ENCODE data around the gene DNAJC9. TPM values are rescaled to one million over a fixed set of nuclear protein-coding genes. Genes with fewer than 3 reads are reported as not detected.

The DNAJC9 gene
- total RNA-seq, 1 experiment from 2014 or later, result 45.6 TPM

DNA sequence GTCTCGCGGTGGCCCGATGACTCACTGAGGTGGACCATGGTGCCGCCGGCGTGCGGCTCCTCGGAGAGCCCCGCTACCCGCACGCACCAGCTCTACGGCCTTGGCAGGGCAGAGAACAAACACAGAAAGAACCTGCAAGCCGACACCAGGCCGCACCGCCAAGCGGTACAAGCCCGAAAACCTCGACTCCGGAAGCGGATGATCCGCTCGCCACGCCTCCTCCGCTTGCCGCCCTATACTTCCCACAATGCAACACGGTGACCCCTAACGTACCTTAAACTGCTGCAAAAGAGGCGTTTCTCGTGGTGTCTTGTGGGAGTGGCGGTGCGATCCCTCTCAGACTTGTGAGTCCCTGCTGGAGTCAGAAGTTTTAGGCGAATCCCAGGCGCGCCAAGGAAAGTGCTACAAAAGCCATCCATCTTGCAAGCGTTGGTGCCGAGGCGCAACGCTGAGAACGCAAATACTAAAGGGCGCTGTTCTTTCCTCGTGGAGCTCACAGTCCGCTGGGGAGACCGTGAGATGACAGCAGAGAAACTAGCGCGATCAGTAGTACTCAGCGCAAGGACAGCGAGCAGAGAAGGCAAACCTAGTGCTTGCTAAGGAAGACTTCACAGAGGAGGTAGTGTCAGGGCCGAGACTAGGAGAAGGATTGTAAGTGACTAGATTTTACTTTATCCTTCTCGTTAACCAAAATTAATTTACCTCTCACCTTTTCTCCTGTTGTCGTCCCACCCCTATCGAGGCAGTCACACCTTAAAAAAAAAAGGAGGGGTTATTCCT is 5.6 kb upstream of the DNAJC9 start, which contains the start of gene MRPS16:
TSS of gene MRPS16 (minus strand) at position 200 of the 780 bp plus-strand sequence. CDS start at position 38, 162 bp downstream.
- H3K79me2 ChIP-seq (ENCODE audit: low read depth), result peaks cover 61% of the 10 kb centered on the region
- no peaks in the 10 kb centered on the region for H3K27me3 ChIP-seq (ENCODE audit: insufficient read depth, low read depth)
- H3K9me2 ChIP-seq (ENCODE audit: insufficient read depth), result no peaks in the 10 kb centered on the region
- H3K9me3 ChIP-seq (ENCODE audit: insufficient read depth, low read depth), result no peaks in the 10 kb centered on the region
- peak within 1 kb of the TSS; percentile 80 for H3K27ac ChIP-seq
- H3K4me2 ChIP-seq, result peak within 1 kb of the TSS; percentile 98
- TF ChIP-seq CTCF (conservative IDR thresholded peaks at IDR 0.05), result 0 out of 2 replicates have a peak, but pooled peaks have one; percentile 6
- no peak for TF ChIP-seq EZH2 (IDR thresholded peaks at IDR 0.05; ENCODE audit: low read depth)
- peak within 1 kb of the TSS; percentile 70 for H3K4me3 ChIP-seq
- no peaks in the 10 kb centered on the region for H4K20me1 ChIP-seq (ENCODE audit: insufficient read depth)
- intact Hi-C loops (cut with micrococcal nuclease; ENCODE audit: unreplicated experiment), result loop anchor here (1.0 kb wide), 1 partner anchor 244 kb away; the partner anchor contains the start of gene PPP3CB
- H3F3A ChIP-seq (ENCODE audit: insufficient read depth, low read depth), result peaks cover 46% of the 10 kb centered on the region
- ChIA-PET CTCF (interaction anchor here (0.7 to 1.3 kb wide), 2 partner anchors 7 to 11 kb away, joined by 3 to 6 read pairs; no protein-coding TSS in a partner anchor), POLR2A (ENCODE audit: unreplicated experiment) (interaction anchor here (0.5 to 0.6 kb wide), 5 partner anchors 103 to 747 kb away, joined by 3 to 13 read pairs (median 5); partner anchors contain the start of gene CFAP70)
- TSS peak; percentile 67 for BruUV-seq (replicated peaks)
- H3K4me1 ChIP-seq (replicated peaks; ENCODE audit: insufficient read depth), result peaks cover 37% of the 10 kb centered on the region
- peak within 1 kb of the TSS; percentile 93 for H2AFZ ChIP-seq
- peaks cover 22% of the 10 kb centered on the region; the same call in 1 of the 2 replicates for H3K36me3 ChIP-seq (ENCODE audit: low read depth)
- DNase-seq, result peak; percentile 93 to 95

DNA sequence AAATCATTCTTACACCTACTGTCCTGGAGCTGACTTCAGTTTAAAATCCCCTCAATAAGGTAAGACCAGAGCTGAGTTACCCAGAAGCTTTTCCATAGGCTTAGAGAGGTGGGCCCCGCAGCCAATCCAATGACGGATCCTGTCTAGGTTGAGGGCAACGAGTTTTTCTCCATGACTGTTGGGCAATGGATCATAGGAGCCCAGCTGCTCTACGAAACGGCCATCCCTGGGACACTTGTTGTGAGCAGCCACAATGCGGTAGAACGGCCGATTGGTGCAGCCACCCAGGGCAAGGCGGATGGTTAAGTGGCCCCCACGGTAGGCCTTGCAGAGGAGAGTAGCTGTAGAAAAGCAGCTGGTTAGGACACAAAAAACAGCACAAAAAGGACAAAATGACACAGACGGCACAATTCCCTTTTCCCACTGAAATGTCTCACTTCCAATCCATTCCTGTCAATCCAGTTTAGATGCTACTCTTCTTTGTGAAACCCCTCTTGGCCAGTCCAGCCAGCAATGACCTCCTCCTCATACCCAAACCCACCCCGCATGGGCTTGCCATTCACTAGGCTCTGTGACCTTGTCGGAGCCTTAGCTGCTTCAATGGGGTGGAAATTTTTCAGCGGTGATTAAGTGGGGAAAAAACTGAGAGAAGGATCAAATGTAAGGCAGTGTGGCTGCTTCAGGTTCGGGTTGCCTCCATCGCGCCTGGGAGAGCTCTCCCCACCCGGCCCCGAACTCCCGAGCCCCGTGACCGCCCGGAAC is 4.8 kb upstream of the DNAJC9 start:
- H3K27me3 ChIP-seq (ENCODE audit: insufficient read depth, low read depth), result no peaks in the 10 kb centered on the region
- peak overlapping the region; percentile 70 for H3K4me3 ChIP-seq
- DNase-seq, result peak in 1 of 2 experiments; percentile 48
- ChIA-PET POLR2A (ENCODE audit: unreplicated experiment) (interaction anchor here (0.6 kb wide), 4 partner anchors 102 to 748 kb away, joined by 3 to 13 read pairs (median 4); partner anchors contain the start of gene CFAP70), CTCF (interaction anchor here (1.3 kb wide), 1 partner anchor 12 kb away, joined by 6 read pairs; no protein-coding TSS in a partner anchor)
- peak overlapping the region; percentile 80 for H3K27ac ChIP-seq
- TSS peak; percentile 48 for BruUV-seq (replicated peaks)
- intact Hi-C loops (cut with micrococcal nuclease; ENCODE audit: unreplicated experiment), result loop anchor here (1.0 kb wide), 1 partner anchor 244 kb away; the partner anchor contains the start of gene PPP3CB
- H3K4me2 ChIP-seq, result peak overlapping the region; percentile 98
- H3K9me3 ChIP-seq (ENCODE audit: insufficient read depth, low read depth), result no peaks in the 10 kb centered on the region
- H3K79me2 ChIP-seq (ENCODE audit: low read depth), result peaks cover 63% of the 10 kb centered on the region
- H3F3A ChIP-seq (ENCODE audit: insufficient read depth, low read depth), result peaks cover 49% of the 10 kb centered on the region
- peaks cover 22% of the 10 kb centered on the region; the same call in 1 of the 2 replicates for H3K36me3 ChIP-seq (ENCODE audit: low read depth)
- peaks cover 40% of the 10 kb centered on the region for H3K4me1 ChIP-seq (replicated peaks; ENCODE audit: insufficient read depth)
- no peak for TF ChIP-seq CTCF (conservative IDR thresholded peaks at IDR 0.05)
- no peak for TF ChIP-seq EZH2 (IDR thresholded peaks at IDR 0.05; ENCODE audit: low read depth)
- no peaks in the 10 kb centered on the region for H4K20me1 ChIP-seq (ENCODE audit: insufficient read depth)
- peak overlapping the region; percentile 93 for H2AFZ ChIP-seq
- no peaks in the 10 kb centered on the region for H3K9me2 ChIP-seq (ENCODE audit: insufficient read depth)

- TF ChIP-seq EZH2 (IDR thresholded peaks at IDR 0.05; ENCODE audit: low read depth) (no peak), CTCF (conservative IDR thresholded peaks at IDR 0.05) (no peak)
- Histone ChIP-seq H2AFZ (no peak overlapping the region), H3K79me2 (ENCODE audit: low read depth) (peaks cover 81% of the 10 kb centered on the region), H3K4me2 (peak overlapping the region; percentile 91), H3K4me3 (peak overlapping the region; percentile 95; the same call in 1 of the 2 replicates), H3K27ac (peak overlapping the region; percentile 87; the same call in 1 of the 2 replicates), H3K9me2 (ENCODE audit: insufficient read depth) (no peaks in the 10 kb centered on the region), H4K20me1 (ENCODE audit: insufficient read depth) (no peaks in the 10 kb centered on the region), H3K9me3 (ENCODE audit: insufficient read depth, low read depth) (no peaks in the 10 kb centered on the region), H3F3A (ENCODE audit: insufficient read depth, low read depth) (peaks cover 68% of the 10 kb centered on the region), H3K36me3 (ENCODE audit: low read depth) (peaks cover 41% of the 10 kb centered on the region), H3K27me3 (ENCODE audit: insufficient read depth, low read depth) (no peaks in the 10 kb centered on the region), H3K4me1 (replicated peaks; ENCODE audit: insufficient read depth) (peaks cover 52% of the 10 kb centered on the region)
- no peak for DNase-seq
- POLR2A ChIA-PET (ENCODE audit: unreplicated experiment), result no interaction called here
- CTCF ChIA-PET, result no interaction called here
- intact Hi-C loops (cut with micrococcal nuclease; ENCODE audit: unreplicated experiment), result no loop called here
- BruUV-seq (replicated peaks), result no TSS peak
Measured at GRCh38 chr10:73248259-73248724, 1.2 kb upstream of the DNAJC9 start.

Measured in PC-9 (cell line).